HG03025 (cell line): ENCODE results near the gene TBC1D8.
"Not testable (repeated sequence)": the region's sequence is repeated elsewhere in the genome, so short reads cannot be mapped to it uniquely, and the experiment has no call there.

Experiments
- ATAC-seq: cut with Tn5 transposase; IDR thresholded peaks from one replicate; pipeline ENCODE4 v1.9.1; 2021; ENCODE audit warnings: mild to moderate bottlenecking, moderate library complexity; ENCODE audit not compliant: unreplicated experiment, low FRiP score

TBC1D8 gene

GRCh38 chr2:101080211-101081068, 70.7 kb downstream of the TBC1D8 start:
- no peak for ATAC-seq

GRCh38 chr2:101076581-101076980, 74.6 kb downstream of the TBC1D8 start:
- ATAC-seq: no peak

DNA sequence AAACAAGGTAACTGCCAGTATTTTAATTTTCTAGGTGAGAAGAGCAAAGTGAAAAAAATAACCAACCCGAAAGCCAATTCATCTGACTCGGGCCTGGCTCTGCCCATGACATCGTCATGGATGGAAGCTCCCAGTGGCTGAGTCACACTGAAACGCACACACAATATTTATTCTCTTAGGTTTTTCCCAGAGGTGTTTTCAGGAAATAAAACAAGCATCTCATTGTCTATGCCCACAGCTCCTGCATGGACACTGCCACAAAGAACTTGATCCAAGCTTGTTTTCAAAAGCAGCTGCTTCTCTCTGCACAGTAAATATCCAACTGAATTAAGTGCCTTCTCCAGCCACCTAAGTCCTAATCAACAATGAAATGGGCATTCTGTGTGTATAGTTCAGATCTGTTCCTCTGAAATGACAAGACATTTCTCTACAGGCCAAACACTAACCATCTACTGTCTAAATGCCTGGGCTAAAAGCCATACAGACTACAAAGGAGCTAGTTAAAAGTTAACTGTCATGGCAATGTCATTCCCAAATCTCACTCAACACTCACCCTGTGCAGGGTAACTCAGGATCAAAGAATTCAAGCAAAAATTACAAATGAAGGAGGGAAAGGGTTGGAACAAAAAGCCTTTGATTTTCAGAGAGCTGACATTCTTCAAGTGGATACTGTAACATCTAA, 86.2 kb downstream of the TBC1D8 start:
- ATAC-seq: no peak

- no peak for ATAC-seq
These were observed 86.7 kb downstream of the TBC1D8 start for GRCh38 chr2:101064505-101064867.

DNA sequence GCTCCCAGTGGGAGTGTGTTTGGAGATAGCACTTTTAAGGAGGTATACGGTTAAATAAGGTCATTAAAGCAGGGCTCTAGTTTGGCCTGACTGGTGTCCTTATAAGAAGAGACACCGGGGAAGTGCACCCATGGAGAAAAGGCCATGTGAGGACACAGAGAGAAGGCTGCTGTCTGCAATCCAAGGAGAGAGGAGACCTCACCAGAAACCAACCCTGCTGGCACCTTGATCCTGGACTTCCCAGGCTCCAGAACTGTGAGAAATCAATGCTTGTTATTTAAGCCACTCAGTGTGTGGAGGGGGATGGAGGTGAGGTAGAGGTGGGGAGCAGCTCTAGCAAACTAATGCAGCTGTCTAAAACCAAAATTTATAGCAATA, 87.1 kb downstream of the TBC1D8 start:
- no peak for ATAC-seq

- ATAC-seq: no peak
These were observed 87.6 kb downstream of the TBC1D8 start for GRCh38 chr2:101063352-101064124.

- ATAC-seq: no peak
These were observed 92.8 kb downstream of the TBC1D8 start for GRCh38 chr2:101058386-101058785.

GRCh38 chr2:101057051-101057933, 93.9 kb downstream of the TBC1D8 start:
- ATAC-seq: no peak

GRCh38 chr2:101053117-101053516, 98.1 kb downstream of the TBC1D8 start:
- ATAC-seq: no peak

- ATAC-seq: no peak
These were observed 99.0 kb downstream of the TBC1D8 start for GRCh38 chr2:101052147-101052546.

- ATAC-seq: not testable (repeated sequence)
These were observed 100.3 kb downstream of the TBC1D8 start for GRCh38 chr2:101050886-101051285.

GRCh38 chr2:101048756-101049155, 102.4 kb downstream of the TBC1D8 start:
- no peak for ATAC-seq

GRCh38 chr2:101047774-101048173, 103.4 kb downstream of the TBC1D8 start:
- ATAC-seq: no peak

GRCh38 chr2:101047075-101047766, 104.0 kb downstream of the TBC1D8 start:
- no peak for ATAC-seq

GRCh38 chr2:101045330-101045729, 105.9 kb downstream of the TBC1D8 start:
- ATAC-seq: no peak

DNA sequence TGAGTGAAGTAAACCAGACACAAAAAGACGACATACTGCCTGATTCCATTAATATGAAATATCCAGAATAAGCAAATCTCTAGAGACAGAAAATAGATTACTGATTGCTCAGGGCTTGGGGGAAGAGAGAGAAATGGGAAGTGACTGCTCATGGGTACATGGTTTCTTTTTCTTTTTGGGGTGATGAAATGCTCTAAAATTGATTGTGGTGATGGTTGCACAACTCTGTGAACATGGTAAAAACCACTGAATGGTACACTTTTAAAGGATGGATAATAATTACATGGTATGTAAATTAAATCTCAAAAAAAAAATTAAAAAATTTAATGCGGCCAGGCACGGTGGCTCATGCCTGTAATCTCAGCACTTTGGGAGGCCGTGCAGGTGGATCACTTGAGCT, 109.8 kb downstream of the TBC1D8 start:
- ATAC-seq: no peak

DNA sequence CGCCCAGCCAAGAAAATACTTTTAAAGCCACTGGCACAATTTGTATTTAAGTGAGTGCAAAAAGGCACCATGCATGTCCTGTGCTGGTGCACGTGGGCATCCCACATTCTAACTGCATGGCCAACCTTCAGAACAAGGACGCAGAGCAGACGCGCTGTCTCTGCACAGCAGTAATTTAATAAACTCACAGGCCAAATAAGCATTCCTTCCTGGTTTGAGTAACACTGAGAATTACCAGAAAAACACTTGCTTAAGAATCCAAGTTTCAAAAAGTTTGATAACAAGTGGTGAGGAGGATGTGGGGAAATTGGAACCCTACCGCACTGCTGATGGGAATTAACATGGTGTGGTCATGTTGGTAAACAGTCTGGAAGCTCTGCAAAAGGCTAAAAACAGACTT, 110.4 kb downstream of the TBC1D8 start:
- ATAC-seq: no peak

GRCh38 chr2:101040072-101040471, 111.1 kb downstream of the TBC1D8 start:
- no peak for ATAC-seq

DNA sequence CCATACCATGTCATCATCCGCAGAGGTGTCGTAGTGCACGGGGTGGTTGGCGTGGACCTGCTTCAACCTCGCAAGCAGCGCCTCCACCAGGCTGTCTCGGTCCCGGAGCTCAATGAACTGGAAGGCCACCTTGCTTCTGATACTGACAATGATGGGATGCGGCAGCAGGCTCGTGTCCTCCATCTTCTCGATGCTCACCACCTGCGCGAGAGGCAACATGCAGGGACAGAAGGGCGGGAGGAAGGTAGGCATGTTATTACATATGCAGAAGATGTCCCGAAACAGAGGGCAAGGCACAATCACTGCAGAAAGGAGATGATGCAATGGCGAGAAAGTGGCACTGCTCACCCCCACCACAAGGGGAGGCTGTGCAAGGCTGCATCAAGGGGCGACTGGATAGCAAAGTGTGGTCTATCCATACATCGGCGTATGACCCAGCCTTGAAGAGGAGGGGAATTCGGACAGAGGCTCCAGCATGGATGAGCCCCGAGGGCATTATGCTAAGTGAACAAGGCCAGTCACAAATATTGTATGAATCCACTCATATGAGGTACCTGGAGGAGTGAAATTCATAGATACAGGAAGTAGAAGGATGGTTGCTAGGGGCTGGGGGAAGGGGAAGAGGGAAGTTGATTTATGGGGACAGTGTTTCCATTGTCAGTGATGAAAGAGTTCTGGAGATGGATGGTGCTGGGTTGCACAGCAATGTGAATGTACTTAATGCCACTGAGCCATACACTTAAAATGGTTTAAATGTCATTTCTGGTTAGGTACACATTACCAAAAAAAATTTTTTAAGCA, 112.5 kb downstream of the TBC1D8 start:
- no peak for ATAC-seq
